Measurements from ENCODE around the gene BAIAP3.

Gene BAIAP3

GRCh38 chr16:1335996-1336395 is 2.6 kb downstream of the BAIAP3 start:
- no peak for TF ChIP-seq CTCF (IDR thresholded peaks at IDR 0.05; ENCODE audit: borderline replicate concordance, insufficient read depth, low read depth, low read length)
- no peak overlapping the region for H3K4me3 ChIP-seq (ENCODE audit: low read depth, low read length)

GRCh38 chr16:1336619-1337018 is 3.2 kb downstream of the BAIAP3 start:
- no peak overlapping the region for H3K4me3 ChIP-seq (ENCODE audit: low read depth, low read length)
- TF ChIP-seq CTCF (IDR thresholded peaks at IDR 0.05; ENCODE audit: borderline replicate concordance, insufficient read depth, low read depth, low read length): no peak

GRCh38 chr16:1337486-1337885 is 4.0 kb downstream of the BAIAP3 start:
- no peak for TF ChIP-seq CTCF (IDR thresholded peaks at IDR 0.05; ENCODE audit: borderline replicate concordance, insufficient read depth, low read depth, low read length)
- no peak overlapping the region for H3K4me3 ChIP-seq (ENCODE audit: low read depth, low read length)

GRCh38 chr16:1338119-1338730 is 4.8 kb downstream of the BAIAP3 start:
- no peak overlapping the region for H3K4me3 ChIP-seq (ENCODE audit: low read depth, low read length)
- peak; percentile 71 for TF ChIP-seq CTCF (IDR thresholded peaks at IDR 0.05; ENCODE audit: borderline replicate concordance, insufficient read depth, low read depth, low read length)

- no peak for TF ChIP-seq CTCF (IDR thresholded peaks at IDR 0.05; ENCODE audit: borderline replicate concordance, insufficient read depth, low read depth, low read length)
Measured at GRCh38 chr16:1338855-1339675, 5.6 kb downstream of the BAIAP3 start.

GRCh38 chr16:1340730-1341494 is 7.5 kb downstream of the BAIAP3 start:
- no peak for TF ChIP-seq CTCF (IDR thresholded peaks at IDR 0.05; ENCODE audit: borderline replicate concordance, insufficient read depth, low read depth, low read length)
- H3K4me3 ChIP-seq (ENCODE audit: low read depth, low read length): no peak overlapping the region

More at GRCh38 chr16:1338855-1339675, 5.6 kb downstream of the BAIAP3 start:
- no peak overlapping the region for H3K4me3 ChIP-seq (ENCODE audit: low read depth, low read length)
